Ishikawa (cell line): ENCODE data around the gene SHISA3.

Experiments used
- CEBPB ChIP-seq: IDR thresholded peaks from 2 replicates; pipeline ENCODE4 v1.6.1; 2012
- CREB1 ChIP-seq: IDR thresholded peaks from 2 replicates; pipeline ENCODE4 v1.6.1; 2012; ENCODE audit warnings: low read depth
- EP300 ChIP-seq: IDR thresholded peaks from 2 replicates; pipeline ENCODE4 v1.6.1; 2012; ENCODE audit warnings: borderline replicate concordance
- FOXM1 ChIP-seq: IDR thresholded peaks from 2 replicates; pipeline ENCODE4 v1.6.1; 2012; ENCODE audit warnings: low read depth, borderline replicate concordance
- RAD21 ChIP-seq: IDR thresholded peaks from 2 replicates; pipeline ENCODE4 v1.6.1; 2012; ENCODE audit warnings: low read depth
- TAF1 ChIP-seq: IDR thresholded peaks from 2 replicates; pipeline ENCODE4 v1.6.1; 2012; ENCODE audit warnings: low read depth, mild to moderate bottlenecking
- YY1 ChIP-seq: IDR thresholded peaks from 2 replicates; pipeline ENCODE4 v1.6.1; 2012; ENCODE audit warnings: low read depth
- TF ChIP-seq, protein P1 (sequence below): IDR thresholded peaks from 2 replicates; pipeline ENCODE4 v1.6.1; 2012
- TF ChIP-seq, protein P2 (sequence below): IDR thresholded peaks from 2 replicates; pipeline ENCODE4 v1.6.1; 2012; ENCODE audit warnings: low read depth, mild to moderate bottlenecking

DNA sequence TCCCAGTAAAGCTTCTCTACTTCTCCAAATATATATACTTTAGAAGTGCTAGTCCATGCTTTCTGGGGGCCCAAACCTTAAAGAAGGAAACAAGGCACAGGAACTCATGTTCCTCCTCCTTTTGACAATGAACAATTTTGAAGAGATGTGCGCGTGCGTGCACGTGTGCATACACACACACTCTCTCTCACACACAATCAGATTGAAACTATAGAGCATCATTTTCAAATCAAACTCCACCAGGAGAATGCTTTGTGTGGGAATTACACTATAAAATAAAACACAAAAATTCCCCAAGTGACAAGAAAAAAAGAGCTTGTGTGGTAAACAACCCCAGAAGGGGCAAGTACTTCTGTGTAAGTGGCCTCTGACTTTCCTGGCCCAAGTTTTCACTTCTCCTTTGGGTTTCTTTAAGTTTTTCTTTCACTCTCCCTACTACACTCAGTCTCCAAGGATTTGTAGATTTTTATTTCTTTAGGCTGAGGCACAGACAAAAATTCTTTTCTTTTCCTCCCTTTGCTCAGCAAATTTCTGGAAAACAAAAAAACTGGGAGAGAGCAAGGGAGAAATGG, 46.6 kb upstream of the SHISA3 start:
- TF ChIP-seq CREB1 = no peak
- TF ChIP-seq YY1 = no peak
- TF ChIP-seq, protein P1, sequence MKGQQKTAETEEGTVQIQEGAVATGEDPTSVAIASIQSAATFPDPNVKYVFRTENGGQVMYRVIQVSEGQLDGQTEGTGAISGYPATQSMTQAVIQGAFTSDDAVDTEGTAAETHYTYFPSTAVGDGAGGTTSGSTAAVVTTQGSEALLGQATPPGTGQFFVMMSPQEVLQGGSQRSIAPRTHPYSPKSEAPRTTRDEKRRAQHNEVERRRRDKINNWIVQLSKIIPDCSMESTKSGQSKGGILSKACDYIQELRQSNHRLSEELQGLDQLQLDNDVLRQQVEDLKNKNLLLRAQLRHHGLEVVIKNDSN = no peak
- no peak for TF ChIP-seq EP300
- TF ChIP-seq FOXM1 = no peak
- TF ChIP-seq, protein P2, sequence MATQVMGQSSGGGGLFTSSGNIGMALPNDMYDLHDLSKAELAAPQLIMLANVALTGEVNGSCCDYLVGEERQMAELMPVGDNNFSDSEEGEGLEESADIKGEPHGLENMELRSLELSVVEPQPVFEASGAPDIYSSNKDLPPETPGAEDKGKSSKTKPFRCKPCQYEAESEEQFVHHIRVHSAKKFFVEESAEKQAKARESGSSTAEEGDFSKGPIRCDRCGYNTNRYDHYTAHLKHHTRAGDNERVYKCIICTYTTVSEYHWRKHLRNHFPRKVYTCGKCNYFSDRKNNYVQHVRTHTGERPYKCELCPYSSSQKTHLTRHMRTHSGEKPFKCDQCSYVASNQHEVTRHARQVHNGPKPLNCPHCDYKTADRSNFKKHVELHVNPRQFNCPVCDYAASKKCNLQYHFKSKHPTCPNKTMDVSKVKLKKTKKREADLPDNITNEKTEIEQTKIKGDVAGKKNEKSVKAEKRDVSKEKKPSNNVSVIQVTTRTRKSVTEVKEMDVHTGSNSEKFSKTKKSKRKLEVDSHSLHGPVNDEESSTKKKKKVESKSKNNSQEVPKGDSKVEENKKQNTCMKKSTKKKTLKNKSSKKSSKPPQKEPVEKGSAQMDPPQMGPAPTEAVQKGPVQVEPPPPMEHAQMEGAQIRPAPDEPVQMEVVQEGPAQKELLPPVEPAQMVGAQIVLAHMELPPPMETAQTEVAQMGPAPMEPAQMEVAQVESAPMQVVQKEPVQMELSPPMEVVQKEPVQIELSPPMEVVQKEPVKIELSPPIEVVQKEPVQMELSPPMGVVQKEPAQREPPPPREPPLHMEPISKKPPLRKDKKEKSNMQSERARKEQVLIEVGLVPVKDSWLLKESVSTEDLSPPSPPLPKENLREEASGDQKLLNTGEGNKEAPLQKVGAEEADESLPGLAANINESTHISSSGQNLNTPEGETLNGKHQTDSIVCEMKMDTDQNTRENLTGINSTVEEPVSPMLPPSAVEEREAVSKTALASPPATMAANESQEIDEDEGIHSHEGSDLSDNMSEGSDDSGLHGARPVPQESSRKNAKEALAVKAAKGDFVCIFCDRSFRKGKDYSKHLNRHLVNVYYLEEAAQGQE = no peak
- no peak for TF ChIP-seq TAF1
- no peak for TF ChIP-seq CEBPB
- no peak for TF ChIP-seq RAD21
